H1 (cell line): ENCODE measurements around the gene ARHGEF11. TPM values are rescaled to one million over a fixed set of nuclear protein-coding genes. Genes with fewer than 3 reads are reported as not detected.

Experiments used
- CTCF ChIA-PET: fragments of 300-600 bp; sonication (Branson Sonifier 250); formaldehyde crosslinking; loops from one replicate; lab custom pipeline; 2021; ENCODE audit not compliant: partially characterized antibody; lab: Charles Lee
- POLR2A ChIA-PET: fragments of 300-600 bp; sonication (Branson Sonifier 250); formaldehyde crosslinking; loops from one replicate; lab custom pipeline; 2021; ENCODE audit warnings: inconsistent platforms; ENCODE audit not compliant: partially characterized antibody; lab: Charles Lee
- DNase-seq, 2 experiments: peaks; one replicate each; pipeline versions ENCODE4 v3.0.0 to v3.0.0-alpha.2; 2010 to 2022; ENCODE audit warnings: low spot score in 2 of 2, low read depth in 1 of 2, mixed read lengths in 1 of 2
- FAIRE-seq: peaks from 2 replicates; lab custom pipeline; 2011; peaks lifted over from hg19 to GRCh38; lab: Jason Lieb, UNC
- H2AFZ ChIP-seq: 2 replicates; pipeline ENCODE4 v1.8.1; 2012; ENCODE audit warnings: low read length, inconsistent platforms
- H2AK5ac ChIP-seq: 2 replicates; pipeline ENCODE4 v1.6.1; 2013; ENCODE audit warnings: low read depth, low read length
- H2BK120ac ChIP-seq: replicated peaks from 2 replicates; pipeline ENCODE3; 2013; ENCODE audit warnings: low read depth, low read length, inconsistent platforms
- H2BK12ac ChIP-seq: 2 replicates; pipeline ENCODE4 v1.6.1; 2013; ENCODE audit warnings: low read depth, low read length
- H2BK15ac ChIP-seq: 2 replicates; pipeline ENCODE4 v1.6.1; 2013; ENCODE audit warnings: low read length
- H2BK20ac ChIP-seq: 2 replicates; pipeline ENCODE4 v1.6.1; 2013; ENCODE audit warnings: low read length
- H2BK5ac ChIP-seq: 2 replicates; pipeline ENCODE4 v1.6.1; 2013; ENCODE audit warnings: low read depth, low read length
- H3K14ac ChIP-seq: 2 replicates; pipeline ENCODE4 v1.6.1; 2013; ENCODE audit warnings: inconsistent platforms; ENCODE audit not compliant: insufficient read length
- H3K18ac ChIP-seq: 2 replicates; pipeline ENCODE4 v1.6.1; 2013; ENCODE audit warnings: low read length; ENCODE audit errors: extremely low read depth
- H3K23ac ChIP-seq: 2 replicates; pipeline ENCODE4 v1.6.1; 2013; ENCODE audit warnings: inconsistent platforms; ENCODE audit not compliant: insufficient read length
- H3K23me2 ChIP-seq: 2 replicates; pipeline ENCODE4 v1.6.1; 2013; ENCODE audit warnings: low read depth, low read length
- H3K27ac ChIP-seq: 2 replicates; pipeline ENCODE4 v1.6.1; 2011; ENCODE audit warnings: low read depth, low read length, inconsistent platforms
- H3K27me3 ChIP-seq, 4 experiments: replicated peaks in 1 of 4; 1 replicate in 1 of 4; 2 replicates in 3 of 4; pipeline versions ENCODE4 v1.6.1 to v1.8.1; 2011 to 2013; ENCODE audit warnings: low read length in 3 of 4, mild to moderate bottlenecking in 3 of 4, inconsistent platforms in 2 of 4, mixed read lengths in 2 of 4, moderate library complexity in 1 of 4; ENCODE audit not compliant: control insufficient read depth in 3 of 4, insufficient read depth in 3 of 4; ENCODE audit errors: extremely low read depth in 1 of 4
- H3K36me3 ChIP-seq, 4 experiments: 2 replicates each; pipeline versions ENCODE4 v1.6.1 to v1.8.1; 2011 to 2013; ENCODE audit warnings: mild to moderate bottlenecking in 4 of 4, low read length in 3 of 4, moderate library complexity in 2 of 4, control low read depth in 1 of 4, inconsistent platforms in 1 of 4; ENCODE audit not compliant: insufficient read depth in 4 of 4, control insufficient read depth in 2 of 4
- H3K4ac ChIP-seq: replicated peaks from 2 replicates; pipeline ENCODE3; 2013; ENCODE audit warnings: low read length, low read depth, mixed read lengths, inconsistent platforms; ENCODE audit not compliant: insufficient read length
- H3K4me1 ChIP-seq, 4 experiments: replicated peaks in 1 of 4; 1 replicate in 1 of 4; 2 replicates in 3 of 4; pipeline versions ENCODE4 v1.6.1 to v1.8.1; 2011 to 2013; ENCODE audit warnings: low read length in 3 of 4, inconsistent platforms in 2 of 4, mixed read lengths in 1 of 4; ENCODE audit not compliant: insufficient read depth in 4 of 4, control insufficient read depth in 3 of 4
- H3K4me2 ChIP-seq, 2 experiments: 2 replicates each; pipeline versions ENCODE4 v1.6.1 to v1.8.1; 2011 to 2013; ENCODE audit warnings: low read depth in 2 of 2, low read length in 2 of 2, control low read depth in 1 of 2, inconsistent platforms in 1 of 2, mild to moderate bottlenecking in 1 of 2; ENCODE audit not compliant: insufficient read depth in 1 of 2
- H3K4me3 ChIP-seq, 4 experiments: fragments of 200-600, 300-600 bp in 1 of 4; sonication (generic), shearing (Covaris generic), sonication (Bioruptor Twin) in 1 of 4; 2 replicates each; pipeline versions ENCODE4 v1.5.1 to v1.8.1; 2011 to 2016; ENCODE audit warnings: low read length in 4 of 4, low read depth in 3 of 4, control low read depth in 2 of 4, inconsistent platforms in 2 of 4, mild to moderate bottlenecking in 2 of 4, mixed read lengths in 1 of 4, moderate library complexity in 1 of 4; ENCODE audit not compliant: insufficient read depth in 2 of 4; ENCODE audit errors: extremely low read depth in 1 of 4
- H3K56ac ChIP-seq: replicated peaks from 2 replicates; pipeline ENCODE3; 2013; ENCODE audit warnings: low read depth, mild to moderate bottlenecking, mixed read lengths, low read length, inconsistent platforms; ENCODE audit not compliant: insufficient read length
- H3K79me1 ChIP-seq: 2 replicates; pipeline ENCODE4 v1.6.1; 2013; ENCODE audit warnings: low read depth, low read length, control low read depth
- H3K79me2 ChIP-seq, 2 experiments: 2 replicates each; pipeline versions ENCODE4 v1.6.1 to v1.8.1; 2012 to 2013; ENCODE audit warnings: low read length in 2 of 2, mild to moderate bottlenecking in 2 of 2, inconsistent platforms in 1 of 2; ENCODE audit not compliant: insufficient read depth in 2 of 2, control insufficient read depth in 1 of 2
- H3K9ac ChIP-seq, 4 experiments: replicated peaks in 1 of 4; 1 replicate in 1 of 4; 2 replicates in 3 of 4; pipeline versions ENCODE4 v1.6.1 to v1.8.1; 2011 to 2013; ENCODE audit warnings: low read depth in 3 of 4, low read length in 3 of 4, control low read depth in 2 of 4, mild to moderate bottlenecking in 2 of 4, moderate library complexity in 2 of 4, inconsistent platforms in 1 of 4; ENCODE audit errors: extremely low read depth in 1 of 4
- H3K9me3 ChIP-seq, 2 experiments: 2 replicates each; pipeline versions ENCODE4 v1.6.1 to v1.8.1; 2012 to 2013; ENCODE audit warnings: mild to moderate bottlenecking in 2 of 2, moderate library complexity in 2 of 2, control low read depth in 1 of 2, inconsistent platforms in 1 of 2, low read depth in 1 of 2, low read length in 1 of 2, mixed read lengths in 1 of 2; ENCODE audit not compliant: insufficient read depth in 2 of 2
- H4K20me1 ChIP-seq, 2 experiments: replicated peaks in 1 of 2; 2 replicates each; pipeline versions ENCODE3 to v1.8.1; 2011 to 2013; ENCODE audit warnings: inconsistent platforms in 2 of 2, low read length in 2 of 2, mild to moderate bottlenecking in 1 of 2; ENCODE audit not compliant: insufficient read depth in 2 of 2, control insufficient read depth in 1 of 2
- H4K5ac ChIP-seq: 2 replicates; pipeline ENCODE4 v1.6.1; 2013; ENCODE audit warnings: low read length, low read depth, mixed read lengths, inconsistent platforms; ENCODE audit not compliant: insufficient read length
- H4K8ac ChIP-seq: 2 replicates; pipeline ENCODE4 v1.8.0; 2013; ENCODE audit warnings: mild to moderate bottlenecking, moderate library complexity, low read length, inconsistent platforms; ENCODE audit not compliant: insufficient read depth; ENCODE audit errors: extremely low read depth
- H4K91ac ChIP-seq: replicated peaks from 2 replicates; pipeline ENCODE3; 2013; ENCODE audit warnings: low read length, mixed read lengths, inconsistent platforms; ENCODE audit not compliant: insufficient read length
- CREB1 ChIP-seq: IDR thresholded peaks from 2 replicates; pipeline ENCODE4 v1.6.1; 2012; ENCODE audit warnings: inconsistent platforms
- HDAC2 ChIP-seq, 2 experiments: fragments of 300-600 bp in 1 of 2; sonication (generic) in 1 of 2; IDR thresholded peaks; 2 replicates each; pipeline ENCODE4 v1.6.1; 2011 to 2012; ENCODE audit warnings: low read depth in 2 of 2, low read length in 2 of 2, mild to moderate bottlenecking in 2 of 2, moderate library complexity in 2 of 2, borderline replicate concordance in 1 of 2, inconsistent platforms in 1 of 2
- HDAC6 ChIP-seq: IDR thresholded peaks from one replicate; pipeline ENCODE4 v1.7.1; 2012; ENCODE audit warnings: low read depth, mild to moderate bottlenecking, inconsistent platforms, low read length, moderate library complexity
- NRF1 ChIP-seq: IDR thresholded peaks from 2 replicates; pipeline ENCODE4 v1.6.1; 2011; ENCODE audit warnings: mild to moderate bottlenecking, low read depth, low read length, improper control_type of control experiment
- POU5F1 ChIP-seq: IDR thresholded peaks from 2 replicates; pipeline ENCODE4 v1.6.1; 2011; ENCODE audit warnings: low read depth, mild to moderate bottlenecking, low read length, moderate library complexity
- SAP30 ChIP-seq: fragments of 300-600 bp; sonication (generic); IDR thresholded peaks from 2 replicates; pipeline ENCODE4 v1.7.1; 2012; ENCODE audit warnings: low read length, moderate library complexity, mild to moderate bottlenecking, inconsistent platforms; ENCODE audit not compliant: insufficient read depth, insufficient replicate concordance
- SIN3A ChIP-seq, 2 experiments: IDR thresholded peaks in 1 of 2; conservative IDR thresholded peaks in 1 of 2; 2 replicates each; pipeline ENCODE4 v1.6.1; 2011 to 2012; ENCODE audit warnings: low read length in 2 of 2, improper control_type of control experiment in 1 of 2, low read depth in 1 of 2, mild to moderate bottlenecking in 1 of 2
- SUZ12 ChIP-seq: fragments of 200-600 bp; sonication (generic); IDR thresholded peaks from 2 replicates; pipeline ENCODE4 v1.6.1; 2012; ENCODE audit warnings: mild to moderate bottlenecking, inconsistent platforms, low read length, moderate library complexity, mixed read lengths
- WGBS, 2 experiments: shearing (Covaris generic) in 1 of 2; methylation state at CpG; one replicate each; pipeline versions ENCODE4 v1.1.6 to v1.1.7; 2013 to 2015; ENCODE audit warnings: low lambda C conversion rate in 2 of 2, mixed read lengths in 2 of 2, inconsistent platforms in 1 of 2, low coverage in 1 of 2, missing lambda C conversion rate in 1 of 2; ENCODE audit not compliant: insufficient replicate concordance in 2 of 2, insufficient coverage in 1 of 2, insufficient read length in 1 of 2; ENCODE audit errors: extremely low coverage in 1 of 2, missing lambda C conversion rate in 1 of 2; 5-methylcytosine and 5-hydroxymethylcytosine counted together
- polyA plus RNA-seq, 7 experiments: library from polyadenylated mRNA; depleted of rRNA in 3 of 7; stranded (reverse) in 5 of 7; unstranded in 2 of 7; fragments of >200 nt in 5 of 7; fragments of 200-250 nt in 2 of 7; gene quantifications; 1 replicate in 5 of 7; 2 replicates in 1 of 7; 4 replicates in 1 of 7; pipeline versions ENCODE4 v1.2.1 to v1.2.3, GENCODE V29; 2011 to 2013; ENCODE audit warnings: missing spikeins in 2 of 7, mixed read lengths in 2 of 7
- total RNA-seq: library from RNA; stranded (reverse); fragmentation: NEBNext Ultra II Directional; extraction: Animal tissue kit (Norgen Biotek cat#: 25700); gene quantifications from 2 replicates; pipeline ENCODE4 v1.2.1, GENCODE V29; 2021
- TF ChIP-seq, protein P1 (sequence below): IDR thresholded peaks from 2 replicates; pipeline ENCODE4 v1.6.1; 2011; ENCODE audit warnings: low read length, improper control_type of control experiment
- TF ChIP-seq, protein P2 (sequence below): IDR thresholded peaks from 2 replicates; pipeline ENCODE4 v1.6.1; 2011; ENCODE audit warnings: low read depth, mild to moderate bottlenecking, low read length; ENCODE audit not compliant: insufficient read depth

The ARHGEF11 gene
- total and polyA plus RNA-seq, 2 of the 8 experiments (the other 6 are each of a cell fraction or from before 2014, with no cell fraction given): 19.9 to 33.1 TPM

DNA sequence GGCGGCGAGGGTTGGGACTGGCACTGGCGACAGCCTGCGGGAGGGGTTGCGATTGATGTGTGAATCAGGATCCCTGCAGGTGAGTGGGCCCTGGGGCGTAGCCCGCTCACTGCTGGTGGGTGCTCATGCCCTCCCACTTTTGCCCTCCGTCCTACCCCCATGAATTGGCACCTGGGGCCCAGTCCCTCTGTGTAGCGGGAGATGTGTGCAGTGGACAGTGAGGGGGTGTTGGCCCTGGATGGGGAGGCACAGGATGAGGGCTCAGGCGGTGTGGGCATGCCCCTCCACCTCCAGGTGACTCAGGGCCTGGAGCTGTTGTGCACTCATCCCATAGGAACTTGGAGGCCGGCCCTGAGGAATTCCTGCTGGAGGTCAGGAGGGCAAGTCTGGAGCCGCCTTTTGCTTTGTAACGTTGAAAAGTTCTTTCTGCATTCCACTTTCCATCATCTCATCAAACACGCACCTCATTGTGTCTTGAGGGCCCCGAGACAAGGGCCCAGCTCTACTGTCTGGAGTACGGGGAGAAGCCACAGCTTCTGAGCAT is 149.0 kb downstream of the ARHGEF11 start:
- no peak overlapping the region for H3K56ac ChIP-seq
- no peak overlapping the region for H3K9ac ChIP-seq
- H3K79me2 ChIP-seq: no peaks in the 10 kb centered on the region
- no peak overlapping the region for H2AFZ ChIP-seq
- H3K18ac ChIP-seq: peak overlapping the region; percentile 75; the same call in 1 of the 2 replicates
- H3K4me1 ChIP-seq: peaks cover 0 to 10% (median 5%) of the 10 kb centered on the region in 4 experiments; a peak in 4 of 7 replicates
- H3K4me2 ChIP-seq: no peak overlapping the region; a peak in 1 of 4 replicates
- H2AK5ac ChIP-seq: no peak overlapping the region
- H3K36me3 ChIP-seq: no peaks in the 10 kb centered on the region
- ChIA-PET POLR2A (interaction anchor here (1.3 kb wide), 1 partner anchor 9 kb away, joined by 3 read pairs; no protein-coding TSS in a partner anchor), CTCF (interaction anchor here (1.0 to 31.4 kb wide), 8 partner anchors 9 to 65 kb away, joined by 3 to 719 read pairs (median 6); partner anchors contain the start of genes INSRR, LRRC71 and NTRK1)
- H4K5ac ChIP-seq: no peak overlapping the region
- peak in 1 of 2 experiments; percentile 63 for DNase-seq
- H2BK20ac ChIP-seq: no peak overlapping the region
- no peak overlapping the region; the same call in 1 of the 2 replicates for H4K8ac ChIP-seq
- peaks cover 8 to 40% (median 35%) of the 10 kb centered on the region in 4 experiments for H3K27me3 ChIP-seq
- H3K4me3 ChIP-seq: no peak overlapping the region
- H3K23me2 ChIP-seq: peaks cover 2% of the 10 kb centered on the region; the same call in 1 of the 2 replicates
- no peak overlapping the region for H3K14ac ChIP-seq
- no peak overlapping the region for H3K23ac ChIP-seq
- no peaks in the 10 kb centered on the region for H4K20me1 ChIP-seq
- WGBS, 2 experiments: 86% methylated on average over 16 of the region's 16 CpGs; no CpG with 5 or more reads in 1 of the 2 experiments
- no peaks in the 10 kb centered on the region for H3K79me1 ChIP-seq
- H2BK5ac ChIP-seq: peak overlapping the region; percentile 16; the same call in 1 of the 2 replicates
- H4K91ac ChIP-seq: no peak overlapping the region
- no peak for FAIRE-seq
- peak overlapping the region; percentile 39; the same call in 1 of the 2 replicates for H2BK12ac ChIP-seq
- no peak overlapping the region for H2BK15ac ChIP-seq
- H3K27ac ChIP-seq: no peak overlapping the region
- H2BK120ac ChIP-seq: no peak overlapping the region
- no peaks in the 10 kb centered on the region for H3K9me3 ChIP-seq
- no peak overlapping the region for H3K4ac ChIP-seq
- no peak for TF ChIP-seq SAP30
- no peak for TF ChIP-seq HDAC2 (IDR thresholded peaks at IDR 0.05; ENCODE audit: borderline replicate concordance in 1 of 2, low read depth in 2 of 2, low read length in 2 of 2)
- TF ChIP-seq, protein P1, sequence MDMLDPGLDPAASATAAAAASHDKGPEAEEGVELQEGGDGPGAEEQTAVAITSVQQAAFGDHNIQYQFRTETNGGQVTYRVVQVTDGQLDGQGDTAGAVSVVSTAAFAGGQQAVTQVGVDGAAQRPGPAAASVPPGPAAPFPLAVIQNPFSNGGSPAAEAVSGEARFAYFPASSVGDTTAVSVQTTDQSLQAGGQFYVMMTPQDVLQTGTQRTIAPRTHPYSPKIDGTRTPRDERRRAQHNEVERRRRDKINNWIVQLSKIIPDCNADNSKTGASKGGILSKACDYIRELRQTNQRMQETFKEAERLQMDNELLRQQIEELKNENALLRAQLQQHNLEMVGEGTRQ: no peak
- no peak for TF ChIP-seq SUZ12
- no peak for TF ChIP-seq HDAC6
- TF ChIP-seq SIN3A (conservative IDR thresholded peaks at IDR 0.05 in 1 of 2, IDR thresholded peaks at IDR 0.05 in 1 of 2; ENCODE audit: low read depth in 1 of 2, low read length in 2 of 2): no peak
- TF ChIP-seq CREB1: no peak
- TF ChIP-seq, protein P2, sequence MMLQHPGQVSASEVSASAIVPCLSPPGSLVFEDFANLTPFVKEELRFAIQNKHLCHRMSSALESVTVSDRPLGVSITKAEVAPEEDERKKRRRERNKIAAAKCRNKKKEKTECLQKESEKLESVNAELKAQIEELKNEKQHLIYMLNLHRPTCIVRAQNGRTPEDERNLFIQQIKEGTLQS: no peak
- no peak for TF ChIP-seq POU5F1
- no peak for TF ChIP-seq NRF1
